NCI-H748 (cell line): ENCODE data around the gene CHIC2.

Experiments used
- DNase-seq: peaks from one replicate; lab custom pipeline; 2025; ENCODE audit not compliant: unreplicated experiment; lab: John Stamatoyannopoulos, UW

CHIC2 gene

DNA sequence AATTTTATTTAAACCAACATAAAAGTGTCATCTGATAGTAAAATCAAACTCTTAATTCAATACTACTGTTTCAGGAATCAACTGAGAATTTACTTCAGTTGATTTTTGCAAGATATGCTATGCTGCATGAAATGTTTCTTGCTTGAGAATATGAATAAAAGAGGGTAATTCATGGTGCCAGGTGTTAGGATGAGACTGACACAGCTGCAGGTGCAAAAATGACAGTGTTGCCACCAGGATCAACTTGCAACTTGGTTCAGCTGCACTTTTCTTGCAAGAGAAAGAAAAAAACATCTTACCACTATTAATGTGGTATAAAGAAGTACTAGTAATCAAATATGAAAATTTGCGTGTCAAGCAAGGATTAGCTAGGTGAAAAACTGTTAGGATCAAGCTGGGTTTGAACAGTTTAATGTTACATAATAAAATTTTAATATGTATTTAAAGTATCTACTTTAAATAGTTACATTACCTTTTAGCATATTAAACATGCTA lies 49.7 kb downstream of the CHIC2 start:
- no peak for DNase-seq

DNA sequence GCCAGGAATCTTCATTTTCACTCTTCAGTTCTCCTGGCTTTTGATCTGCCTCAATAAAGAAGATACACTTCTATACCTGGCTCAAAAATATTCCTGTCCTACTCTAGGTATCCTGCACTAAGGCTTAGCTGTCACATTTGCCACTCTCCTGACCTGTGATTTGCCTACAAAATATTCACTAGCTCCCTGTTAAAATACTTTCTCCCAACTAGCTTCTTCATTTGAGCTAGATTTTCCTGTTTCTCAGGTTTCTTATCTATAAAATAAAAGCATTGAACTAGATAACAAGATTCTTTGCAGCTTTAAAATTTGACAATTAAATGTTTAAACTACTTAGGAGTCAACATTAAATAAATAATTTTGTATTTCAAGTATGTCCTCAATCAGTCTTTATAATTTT lies 53.2 kb downstream of the CHIC2 start:
- DNase-seq, result no peak

DNA sequence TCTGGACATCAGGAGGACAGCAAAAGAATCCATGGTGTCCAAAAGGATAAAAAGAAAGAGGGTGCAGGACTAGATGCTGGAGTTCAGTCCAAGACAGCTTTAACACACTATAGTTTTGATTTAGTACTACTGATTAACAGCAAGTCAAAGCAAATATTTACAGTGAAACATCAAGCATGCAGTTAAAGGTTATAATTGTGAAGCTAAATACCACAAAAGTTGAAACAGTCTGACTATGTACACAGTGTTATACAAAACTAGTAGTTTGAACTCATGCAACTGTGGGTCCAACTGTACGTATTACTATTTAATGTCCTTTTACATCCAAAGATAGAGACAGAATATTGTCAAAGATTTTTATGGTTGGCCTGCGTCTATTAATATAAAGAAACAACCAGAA lies 57.6 kb downstream of the CHIC2 start:
- DNase-seq, result no peak

DNA sequence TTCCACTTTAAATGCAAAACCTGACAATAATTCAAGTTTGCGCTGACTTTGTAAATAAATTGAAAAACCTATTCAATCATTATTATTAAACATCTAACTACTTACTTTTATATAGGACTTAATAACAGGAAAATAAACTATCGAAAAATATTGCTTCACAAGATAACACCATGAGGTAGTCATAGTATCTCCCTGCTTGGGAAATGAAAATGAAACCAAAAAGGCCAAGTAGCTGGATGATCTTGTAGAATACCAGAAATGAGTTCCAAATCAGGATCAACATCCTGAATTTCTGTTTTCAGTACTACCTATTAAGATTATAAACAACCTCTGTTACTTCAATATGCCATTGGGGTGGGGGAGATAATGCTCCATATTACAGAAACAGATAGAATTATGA lies 58.9 kb downstream of the CHIC2 start:
- no peak for DNase-seq

DNA sequence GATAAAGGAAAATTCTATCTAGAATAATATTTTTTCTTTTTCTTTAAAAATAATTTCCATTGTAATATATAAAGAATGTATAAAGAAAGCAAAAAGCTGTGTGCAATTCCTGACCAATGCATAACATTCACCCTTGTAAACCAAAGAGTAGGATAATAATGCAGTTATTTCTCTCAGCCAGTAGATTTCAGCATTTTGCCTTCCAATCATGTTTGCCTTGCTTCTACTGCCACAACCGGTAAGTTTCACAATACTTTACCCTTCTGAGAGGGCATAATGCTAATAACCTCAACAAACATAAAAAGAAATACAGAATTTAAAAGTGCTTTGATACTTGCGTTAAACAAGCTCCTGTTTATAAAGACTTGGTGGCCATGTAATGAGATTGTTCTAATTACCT lies 59.9 kb downstream of the CHIC2 start:
- no peak for DNase-seq

DNA sequence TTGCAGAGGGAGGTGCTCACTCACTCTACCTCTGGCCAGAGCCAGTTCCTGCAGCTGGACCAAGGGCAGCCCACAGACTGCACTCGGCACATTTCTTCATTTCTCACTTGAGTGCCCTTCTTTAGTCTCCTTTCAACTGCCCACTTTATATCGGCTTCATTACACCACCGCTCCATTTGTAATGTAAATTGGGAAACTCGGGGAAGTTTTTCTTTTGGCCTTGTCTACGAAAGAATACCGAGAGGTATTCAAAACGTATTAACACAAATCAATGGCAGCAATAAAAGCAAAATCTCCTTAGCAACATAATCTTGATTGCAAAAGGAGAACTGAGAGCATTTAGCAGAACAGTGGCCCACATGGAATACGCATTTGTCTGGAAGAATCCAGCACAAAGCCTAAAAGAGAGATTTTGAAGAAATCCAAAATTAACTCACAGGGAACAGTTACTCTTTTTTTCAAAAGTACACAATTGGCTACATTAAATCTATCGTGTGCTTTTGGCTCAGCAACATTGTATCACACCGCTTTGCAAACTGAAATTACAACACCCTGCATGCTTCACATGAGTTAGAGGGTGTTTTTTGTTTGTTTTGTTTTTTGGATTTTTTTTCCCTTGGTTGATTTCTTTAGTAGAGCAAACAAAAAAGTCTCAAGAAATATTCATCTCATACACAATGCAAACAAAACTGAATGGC lies 62.6 kb downstream of the CHIC2 start:
- no peak for DNase-seq

DNA sequence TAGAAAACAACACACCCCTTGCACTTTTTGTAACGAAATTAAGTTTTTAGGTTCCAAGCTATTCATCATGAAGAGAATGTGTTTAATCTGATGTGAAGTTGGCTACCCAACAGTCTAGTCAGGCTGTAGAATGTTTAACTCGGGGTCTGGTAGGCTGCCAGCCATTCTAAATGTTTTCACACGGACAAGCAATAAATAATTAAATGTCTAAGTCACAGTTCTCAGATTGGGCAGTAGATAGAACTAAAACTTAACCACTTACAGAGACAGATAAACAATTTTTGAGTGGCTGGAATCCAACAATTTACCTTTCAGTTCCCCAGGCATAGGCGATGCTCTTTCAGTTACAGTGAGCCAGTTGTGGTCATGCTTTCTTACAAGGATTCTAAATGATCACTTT lies 66.5 kb downstream of the CHIC2 start:
- no peak for DNase-seq

DNA sequence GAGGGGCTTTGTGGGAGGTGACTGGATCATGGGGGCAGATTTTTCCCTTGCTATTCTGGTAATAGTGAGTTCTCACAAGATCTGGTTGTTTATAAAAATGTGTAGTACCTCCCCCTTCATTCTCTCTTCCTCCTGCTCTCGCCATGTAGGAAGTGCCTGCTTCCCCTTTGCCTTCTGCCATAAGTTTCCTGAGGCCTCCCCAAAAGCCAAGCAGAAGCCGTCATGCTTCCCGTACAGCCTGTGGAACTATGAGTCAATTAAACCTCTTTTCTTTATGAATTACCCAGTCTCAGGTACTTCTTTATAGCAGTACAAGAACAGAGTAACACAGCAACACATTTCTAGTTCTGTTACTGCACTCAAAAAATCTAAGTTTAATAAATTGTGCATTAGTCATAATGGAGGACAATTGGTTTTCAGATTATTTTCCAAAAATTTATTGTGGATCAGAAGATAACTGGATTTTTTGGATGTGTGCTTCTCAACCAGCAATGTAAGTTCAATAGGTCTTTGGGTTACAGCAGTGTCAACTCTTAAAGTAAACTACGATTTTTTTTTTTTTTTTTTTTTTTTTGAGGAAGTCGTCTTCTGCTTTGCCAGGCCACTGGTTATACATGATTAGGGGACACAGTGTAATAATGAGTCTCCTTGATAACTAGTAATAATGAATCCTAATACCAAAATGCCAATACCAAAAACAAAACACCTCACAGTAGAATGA lies 69.9 kb downstream of the CHIC2 start:
- DNase-seq, result no peak

DNA sequence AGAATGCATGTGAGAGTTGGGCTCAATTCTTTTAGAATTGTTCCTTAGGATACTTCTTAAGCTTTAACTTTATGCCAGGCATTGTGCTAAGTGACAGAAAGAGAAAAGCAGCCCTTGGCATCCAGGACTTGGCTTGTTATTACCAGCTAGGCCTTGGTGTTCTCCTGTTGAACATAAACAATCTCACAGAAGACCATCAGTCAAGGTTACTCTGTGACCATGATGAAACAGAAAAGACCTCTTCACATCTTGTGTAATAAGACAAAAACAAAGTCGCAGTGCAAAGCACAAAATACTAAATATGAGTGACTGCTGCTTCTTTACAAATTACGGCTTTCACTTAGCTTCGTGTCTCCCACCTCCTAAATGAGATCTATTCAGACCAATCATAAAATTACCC lies 71.6 kb downstream of the CHIC2 start:
- no peak for DNase-seq

DNA sequence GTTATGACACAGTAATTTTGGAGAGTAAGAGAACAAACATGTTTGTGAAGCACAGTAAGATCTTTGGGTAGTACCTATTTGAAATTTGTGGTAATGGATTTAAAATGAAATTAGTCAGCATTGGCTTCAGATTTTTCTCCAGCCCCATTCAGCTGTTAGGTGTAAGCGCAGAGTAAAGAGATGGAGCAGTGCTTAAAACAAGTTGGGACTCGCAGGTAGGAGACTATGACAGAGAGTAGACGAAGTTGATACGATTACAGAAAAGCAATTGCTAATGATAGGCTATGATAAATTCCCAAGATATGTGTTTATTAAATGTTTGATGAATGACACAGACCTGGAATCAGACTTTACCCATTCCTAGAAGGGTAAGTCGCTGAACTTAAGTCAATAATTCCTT lies 72.6 kb downstream of the CHIC2 start:
- DNase-seq, result no peak

DNA sequence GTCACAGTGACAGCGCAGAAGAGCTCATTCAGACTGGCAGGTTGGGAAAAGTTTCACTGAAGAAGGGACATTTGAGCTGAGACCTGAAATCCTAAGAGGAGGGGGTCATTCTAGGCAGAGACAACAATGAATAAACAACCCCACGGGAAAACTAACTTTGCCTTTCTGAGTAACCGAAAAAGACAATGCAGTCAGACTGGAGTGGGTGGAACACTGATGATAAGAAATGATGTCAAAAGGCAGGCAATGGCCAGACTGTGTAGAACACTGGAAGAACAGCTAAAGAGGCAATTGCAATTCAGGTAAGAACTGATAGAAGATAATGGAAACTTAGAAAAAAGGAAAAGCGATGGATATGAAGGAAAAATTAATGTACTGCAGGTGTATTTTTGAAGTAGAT lies 73.8 kb downstream of the CHIC2 start:
- no peak for DNase-seq

DNA sequence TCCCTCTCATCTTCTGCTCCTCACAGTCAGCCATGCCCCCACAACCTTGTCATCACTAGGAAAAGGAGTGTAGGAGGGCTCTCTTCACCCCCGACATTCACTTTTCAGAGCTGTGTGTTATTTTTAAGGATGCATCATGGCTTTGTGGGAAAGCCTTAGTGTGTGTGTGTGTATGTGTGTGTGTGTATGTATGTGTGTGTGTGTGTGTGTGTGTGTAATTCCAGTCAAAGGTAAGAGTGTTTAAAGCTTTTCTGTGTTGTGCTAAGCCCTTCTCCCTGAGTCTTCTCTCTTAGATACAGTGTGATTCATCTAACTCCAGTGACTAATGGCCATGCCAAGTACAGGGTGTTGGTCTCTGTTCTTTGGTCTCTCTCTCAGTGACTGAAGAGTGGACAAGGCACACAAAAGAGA lies 76.6 kb downstream of the CHIC2 start:
- DNase-seq, result no peak

DNA sequence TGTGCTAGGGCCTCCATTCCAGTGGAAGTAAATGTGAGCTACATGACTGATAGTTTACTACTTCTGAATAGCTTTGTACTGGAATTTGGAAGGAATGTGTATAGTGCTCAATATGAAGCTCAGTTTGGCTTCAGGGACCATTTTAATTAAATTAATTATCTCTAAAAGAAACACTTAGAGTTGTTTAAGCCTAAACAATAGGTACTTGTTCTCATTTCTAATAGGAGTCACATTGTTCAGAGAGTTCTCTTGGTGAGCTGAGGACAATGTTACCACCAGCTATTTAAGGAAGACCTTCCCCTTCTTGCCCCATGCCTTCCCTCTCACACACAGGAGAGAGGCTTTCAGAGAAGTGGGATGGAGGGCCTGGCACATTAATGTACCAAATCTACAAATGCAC lies 78.3 kb downstream of the CHIC2 start:
- no peak for DNase-seq

DNA sequence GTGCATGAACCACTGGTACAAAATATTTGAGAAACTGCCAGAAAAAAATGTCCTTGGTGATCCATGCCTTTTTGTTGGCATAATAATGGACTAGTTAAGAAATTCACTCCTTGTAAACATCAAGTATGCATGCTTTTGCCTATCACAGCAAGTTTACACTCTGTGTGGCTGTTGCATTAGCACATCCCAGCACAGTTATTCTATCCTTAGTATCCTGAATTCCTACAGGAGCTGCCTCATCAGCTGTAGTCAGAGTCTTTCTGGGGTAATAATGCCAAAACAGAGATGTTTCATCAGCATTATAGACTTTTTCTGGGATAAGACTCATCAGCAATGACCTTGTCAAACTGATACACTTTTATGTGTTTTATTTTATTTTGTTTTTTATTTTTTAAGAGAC lies 82.8 kb downstream of the CHIC2 start:
- no peak for DNase-seq

DNA sequence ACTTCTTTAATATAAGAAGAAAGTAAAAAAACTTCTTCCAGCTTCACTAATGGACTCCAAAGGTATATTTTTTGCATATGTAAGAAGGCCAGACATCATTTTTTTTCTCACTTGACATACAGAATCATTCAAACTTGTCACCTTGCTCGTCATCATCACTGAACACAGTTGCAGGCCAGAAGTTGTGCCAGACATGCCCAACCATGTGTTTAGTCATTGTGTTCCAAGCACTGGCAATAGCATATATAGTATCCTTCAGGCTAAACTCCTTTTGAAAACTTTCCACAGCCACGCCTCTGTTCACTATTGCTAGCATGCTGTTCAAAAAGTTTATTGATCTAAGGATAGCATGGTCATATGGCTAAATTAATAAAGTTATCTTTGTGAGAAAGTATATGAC lies 83.3 kb downstream of the CHIC2 start:
- DNase-seq, result no peak

DNA sequence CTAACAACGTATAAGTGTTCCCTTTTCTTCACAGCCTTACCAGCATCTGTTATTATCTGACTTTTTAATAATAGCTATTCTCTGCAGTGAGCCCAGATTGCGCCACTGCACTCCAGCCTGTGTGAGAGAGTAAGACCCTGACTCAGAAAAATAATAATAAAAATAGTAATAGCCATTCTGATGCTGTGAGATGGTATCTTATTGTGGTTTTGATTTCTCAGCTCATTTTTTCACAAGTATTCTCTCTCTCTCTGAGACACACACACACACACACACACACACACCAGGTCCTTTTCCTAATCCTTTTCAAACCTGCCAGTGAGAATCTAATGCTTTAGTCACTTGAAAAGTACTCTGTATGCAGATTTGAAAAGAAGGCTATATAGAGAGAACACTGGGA lies 89.8 kb downstream of the CHIC2 start:
- DNase-seq, result no peak

DNA sequence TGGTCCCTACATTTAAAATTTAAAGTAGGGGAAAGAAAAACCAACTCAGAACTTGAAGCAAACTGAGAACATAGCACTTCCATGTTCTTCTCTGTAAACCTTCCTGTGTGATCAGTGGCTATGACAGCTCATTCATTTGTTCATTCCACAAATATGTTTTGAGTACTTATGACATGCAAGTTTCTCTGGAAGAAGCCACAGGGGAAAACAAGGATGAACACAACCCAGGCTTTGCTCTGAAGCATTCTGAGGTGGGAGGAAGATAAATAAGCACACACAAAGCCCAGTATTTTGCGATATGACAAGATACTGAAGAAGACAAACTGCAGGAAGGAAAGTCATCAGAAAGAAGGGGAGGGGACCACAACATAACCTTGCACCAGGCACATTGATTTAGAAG lies 96.4 kb downstream of the CHIC2 start:
- no peak for DNase-seq

DNA sequence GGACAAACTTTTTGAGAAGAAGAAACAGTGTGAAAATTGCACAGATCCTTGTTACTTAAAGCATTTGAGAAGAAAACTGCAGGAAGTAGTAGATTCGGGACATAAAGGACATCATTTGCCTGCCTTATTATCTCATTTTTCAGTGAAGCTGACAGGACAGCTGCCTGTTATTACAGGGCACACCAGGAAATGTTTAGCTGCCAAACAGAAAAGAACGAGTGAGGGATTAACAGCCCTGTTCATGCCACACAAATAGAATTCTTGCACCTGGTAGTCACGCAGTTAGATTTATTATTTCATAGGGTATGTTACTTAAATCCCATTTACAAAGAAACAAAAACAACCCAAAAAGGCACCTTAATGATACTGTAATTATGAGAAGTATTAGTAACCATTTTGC lies 100.6 kb downstream of the CHIC2 start:
- DNase-seq, result peak; percentile 41

DNA sequence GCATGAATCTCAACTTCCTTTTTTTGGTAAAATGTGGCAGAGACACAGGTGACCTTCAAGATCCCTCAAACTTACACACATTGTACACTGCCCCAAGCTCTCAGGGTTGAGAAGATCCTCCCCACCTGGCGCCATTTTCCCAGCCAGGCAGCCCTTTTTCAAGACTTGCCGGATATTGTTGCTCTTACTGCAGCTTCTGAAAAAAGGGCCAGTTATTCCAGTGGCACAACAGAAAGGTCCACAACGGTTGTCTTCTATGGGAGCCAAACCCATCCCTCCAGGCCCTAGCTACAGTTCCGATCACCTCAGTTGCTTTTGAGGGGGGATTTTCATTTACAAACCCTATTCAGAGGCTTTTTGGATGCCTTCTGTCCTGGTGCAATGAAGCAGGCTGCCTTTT lies 101.1 kb downstream of the CHIC2 start:
- DNase-seq, result no peak

DNA sequence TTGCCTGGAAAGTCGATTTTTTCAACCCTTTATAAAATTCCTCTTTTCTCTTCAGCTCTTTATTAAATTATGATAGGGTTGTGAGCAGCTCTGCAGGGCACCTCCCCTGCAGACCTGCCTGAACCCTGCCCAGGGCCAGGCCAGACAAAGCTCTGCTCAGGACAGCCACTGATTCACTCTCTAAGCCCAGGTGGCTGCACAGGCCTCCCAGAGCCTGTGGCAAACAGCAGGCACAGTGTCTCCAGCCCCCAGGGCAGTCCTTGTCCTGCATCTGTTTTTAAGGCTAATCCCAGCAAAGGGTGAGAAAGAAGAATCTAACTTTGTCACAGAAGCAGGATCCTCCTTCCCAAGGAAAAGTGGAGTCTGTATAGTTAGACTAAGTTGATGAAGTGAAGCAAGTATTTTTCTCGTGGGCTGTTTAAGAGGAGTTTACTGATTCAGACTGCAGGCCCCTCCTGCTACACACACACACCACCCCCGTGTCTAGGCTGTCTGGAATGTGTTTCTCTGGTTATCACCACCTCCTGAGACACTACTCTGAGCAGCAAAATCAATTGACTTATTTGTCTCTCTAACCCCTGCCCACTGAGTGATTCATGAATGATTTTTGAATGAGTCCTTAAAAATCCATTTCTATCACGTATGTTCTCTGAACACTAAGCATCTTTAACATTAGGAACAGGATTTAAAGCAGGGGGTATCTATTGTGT lies 101.7 kb downstream of the CHIC2 start:
- DNase-seq, result no peak

DNA sequence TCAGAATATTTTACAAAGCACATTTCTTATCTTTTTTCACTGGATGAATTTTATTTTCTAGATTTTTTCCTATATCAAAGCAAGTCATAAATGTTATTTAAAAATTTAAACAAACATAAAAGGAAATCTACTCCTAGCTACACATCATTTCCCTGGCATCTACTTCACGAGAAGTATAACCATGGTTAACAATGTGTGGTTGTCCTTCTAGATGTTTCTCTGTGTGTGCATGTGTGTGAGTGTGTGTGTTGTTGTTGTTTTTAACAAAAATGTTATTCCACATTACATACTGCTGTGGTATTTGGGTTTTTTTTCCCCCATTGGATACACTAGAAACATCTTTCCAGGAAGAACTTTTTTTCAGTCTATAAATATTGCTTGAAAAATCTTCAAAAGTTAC lies 103.1 kb downstream of the CHIC2 start:
- no peak for DNase-seq

DNA sequence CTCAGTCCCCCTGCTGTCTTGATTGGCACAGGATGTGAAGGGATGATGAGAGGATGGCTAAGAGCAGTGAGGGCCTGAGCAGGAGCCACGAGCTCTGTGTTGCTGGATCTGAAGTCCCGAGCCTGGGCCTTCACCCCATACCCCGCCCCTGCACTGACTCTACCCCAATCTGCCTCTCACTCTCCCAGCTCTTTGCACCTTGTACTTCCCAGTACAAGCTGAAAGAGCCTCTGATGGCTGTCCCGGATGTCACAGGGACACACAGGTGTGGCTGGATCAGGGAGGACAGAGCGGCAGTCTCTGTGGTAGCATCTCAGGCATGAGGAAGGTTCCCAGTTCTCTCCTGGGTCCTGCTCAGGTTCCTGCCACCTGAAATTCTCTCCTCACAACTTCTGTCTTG lies 103.6 kb downstream of the CHIC2 start:
- DNase-seq, result no peak
